ENCODE data around the gene PRAME.

- TF ChIP-seq WRNIP1 (IDR thresholded peaks at IDR 0.05; ENCODE audit: borderline replicate concordance, low read depth, low read length) (no peak), CTCF (IDR thresholded peaks at IDR 0.05 in 2 of 3, conservative IDR thresholded peaks at IDR 0.05 in 1 of 3; ENCODE audit: control insufficient read depth in 2 of 3, extremely low read depth in 1 of 3, insufficient read depth in 1 of 3, low read depth in 3 of 3, low read length in 3 of 3) (no peak), CHD4 (IDR thresholded peaks at IDR 0.05) (no peak), ZNF217 (IDR thresholded peaks at IDR 0.05) (no peak), ZBTB11 (CRISPR knock-in tag; IDR thresholded peaks at IDR 0.05) (no peak), EZH2 (IDR thresholded peaks at IDR 0.05; ENCODE audit: borderline replicate concordance, control insufficient read depth, low read depth, low read length) (no peak), RAD21 (IDR thresholded peaks at IDR 0.05; ENCODE audit: insufficient read depth, low read depth, low read length) (no peak), HDGF (IDR thresholded peaks at IDR 0.05) (no peak), STAT3 (IDR thresholded peaks at IDR 0.05; ENCODE audit: low read depth, low read length) (no peak)
Observed at GRCh38 chr22:22545084-22545483, 14.0 kb downstream of the PRAME start.

Data from GM12878 (cell line).